Loucy (cell line): ENCODE results near the gene MAVS.

Experiments
- H2AFZ ChIP-seq: fragments of 200-600 bp; sonication (generic); 2 replicates; pipeline ENCODE4 v1.6.0; 2016; ENCODE audit warnings: antibody characterized with exemption, mild to moderate bottlenecking, low read length, moderate library complexity
- H3F3A ChIP-seq: fragments of 200-600 bp; 2 replicates; pipeline ENCODE4 v1.6.0; 2016; ENCODE audit warnings: antibody characterized with exemption, low read depth, mild to moderate bottlenecking
- H3K27me3 ChIP-seq: fragments of 200-600 bp; sonication (generic); 2 replicates; pipeline ENCODE4 v1.6.1; 2014; ENCODE audit warnings: low read length, mild to moderate bottlenecking; ENCODE audit not compliant: insufficient read depth, poor library complexity, severe bottlenecking
- H3K36me3 ChIP-seq: fragments of 200-600 bp; sonication (generic); 2 replicates; pipeline ENCODE4 v1.6.1; 2016; ENCODE audit warnings: low read length; ENCODE audit not compliant: insufficient read depth
- H3K4me1 ChIP-seq: fragments of 200-600 bp; sonication (generic); 2 replicates; pipeline ENCODE4 v1.5.1; 2014; ENCODE audit warnings: low read length, mild to moderate bottlenecking; ENCODE audit not compliant: insufficient read depth, poor library complexity, severe bottlenecking
- H3K4me2 ChIP-seq: fragments of 200-600 bp; sonication (generic); 2 replicates; pipeline ENCODE4 v1.6.0; 2014; ENCODE audit warnings: antibody characterized with exemption, low read length, low read depth, mild to moderate bottlenecking; ENCODE audit not compliant: poor library complexity, severe bottlenecking
- H3K4me3 ChIP-seq: fragments of 200-600 bp; sonication (generic); 2 replicates; pipeline ENCODE4 v1.5.1; 2014; ENCODE audit warnings: low read length, mild to moderate bottlenecking, mixed read lengths; ENCODE audit not compliant: poor library complexity, severe bottlenecking
- H3K79me2 ChIP-seq: fragments of 200-600 bp; sonication (generic); 2 replicates; pipeline ENCODE4 v1.6.1; 2014; ENCODE audit warnings: low read length; ENCODE audit not compliant: insufficient read depth
- H3K9ac ChIP-seq: fragments of 200-600 bp; sonication (generic); 2 replicates; pipeline ENCODE4 v1.6.0; 2014; ENCODE audit warnings: mild to moderate bottlenecking, low read depth, low read length, moderate library complexity; ENCODE audit not compliant: poor library complexity, severe bottlenecking
- H3K9me2 ChIP-seq: fragments of 200-600 bp; sonication (generic); replicated peaks from 2 replicates; pipeline ENCODE4 v1.6.1; 2016; ENCODE audit warnings: low read depth, low read length, mixed read lengths
- H3K9me3 ChIP-seq: fragments of 200-600 bp; sonication (generic); 2 replicates; pipeline ENCODE4 v1.6.1; 2014; ENCODE audit warnings: mild to moderate bottlenecking, antibody characterized with exemption, low read length, low read depth; ENCODE audit not compliant: insufficient read depth
- H4K20me1 ChIP-seq: fragments of 200-600 bp; sonication (generic); 2 replicates; pipeline ENCODE4 v1.6.0; 2014; ENCODE audit warnings: antibody characterized with exemption, low read length, mild to moderate bottlenecking; ENCODE audit not compliant: insufficient read depth, poor library complexity, severe bottlenecking
- EZH2phosphoT487 ChIP-seq: fragments of 200-600 bp; IDR thresholded peaks from 2 replicates; pipeline ENCODE4 v1.6.1; 2018; ENCODE audit warnings: antibody characterized with exemption, mild to moderate bottlenecking, moderate library complexity, borderline replicate concordance
- TF ChIP-seq, protein P1 (sequence below): fragments of 200-600 bp; sonication (generic); conservative IDR thresholded peaks from 2 replicates; pipeline ENCODE4 v1.5.1; 2014; ENCODE audit warnings: mild to moderate bottlenecking, antibody characterized with exemption, low read length

Gene MAVS

GRCh38 chr20:3874194-3874844, 27.7 kb downstream of the MAVS start:
- Histone ChIP-seq H2AFZ (no peak overlapping the region), H3K79me2 (no peaks in the 10 kb centered on the region), H3K9me3 (no peaks in the 10 kb centered on the region), H3K4me3 (no peak overlapping the region), H3K4me1 (peaks cover 10% of the 10 kb centered on the region), H3F3A (no peaks in the 10 kb centered on the region), H3K27me3 (no peaks in the 10 kb centered on the region), H3K9ac (no peak overlapping the region), H3K9me2 (no peaks in the 10 kb centered on the region), H3K4me2 (no peak overlapping the region), H3K36me3 (no peaks in the 10 kb centered on the region), H4K20me1 (no peaks in the 10 kb centered on the region)
- TF ChIP-seq, protein P1, sequence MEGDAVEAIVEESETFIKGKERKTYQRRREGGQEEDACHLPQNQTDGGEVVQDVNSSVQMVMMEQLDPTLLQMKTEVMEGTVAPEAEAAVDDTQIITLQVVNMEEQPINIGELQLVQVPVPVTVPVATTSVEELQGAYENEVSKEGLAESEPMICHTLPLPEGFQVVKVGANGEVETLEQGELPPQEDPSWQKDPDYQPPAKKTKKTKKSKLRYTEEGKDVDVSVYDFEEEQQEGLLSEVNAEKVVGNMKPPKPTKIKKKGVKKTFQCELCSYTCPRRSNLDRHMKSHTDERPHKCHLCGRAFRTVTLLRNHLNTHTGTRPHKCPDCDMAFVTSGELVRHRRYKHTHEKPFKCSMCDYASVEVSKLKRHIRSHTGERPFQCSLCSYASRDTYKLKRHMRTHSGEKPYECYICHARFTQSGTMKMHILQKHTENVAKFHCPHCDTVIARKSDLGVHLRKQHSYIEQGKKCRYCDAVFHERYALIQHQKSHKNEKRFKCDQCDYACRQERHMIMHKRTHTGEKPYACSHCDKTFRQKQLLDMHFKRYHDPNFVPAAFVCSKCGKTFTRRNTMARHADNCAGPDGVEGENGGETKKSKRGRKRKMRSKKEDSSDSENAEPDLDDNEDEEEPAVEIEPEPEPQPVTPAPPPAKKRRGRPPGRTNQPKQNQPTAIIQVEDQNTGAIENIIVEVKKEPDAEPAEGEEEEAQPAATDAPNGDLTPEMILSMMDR, result no peak
- no peak for TF ChIP-seq EZH2phosphoT487

DNA sequence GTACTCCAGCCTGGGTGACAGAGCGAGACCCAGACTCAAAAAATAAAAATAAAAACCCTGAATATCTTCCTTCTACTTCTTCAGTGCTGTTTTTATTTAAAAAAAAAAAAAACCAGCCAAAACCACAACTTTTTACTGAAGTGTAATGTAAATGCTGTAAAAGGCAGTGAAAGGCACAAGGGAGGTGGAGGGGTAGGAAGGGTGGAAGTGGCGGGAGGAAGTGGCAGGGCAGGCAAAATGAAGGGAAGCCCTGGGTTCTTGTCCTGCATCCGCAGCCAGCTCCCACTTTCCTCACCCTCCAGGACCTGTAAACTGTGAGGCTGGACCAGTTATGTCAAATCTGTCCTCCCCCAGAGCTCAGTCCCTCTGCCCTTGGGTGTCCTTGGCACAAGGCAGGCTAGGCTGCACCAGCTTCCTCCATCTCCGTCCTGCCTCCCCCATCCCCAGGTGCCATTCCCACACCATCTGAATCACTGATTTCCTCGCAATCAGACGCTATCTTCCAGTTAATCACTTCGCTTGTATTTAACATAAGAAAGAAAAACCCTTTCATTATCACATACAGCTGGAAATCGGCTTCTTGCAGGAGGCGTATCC, 28.8 kb downstream of the MAVS start:
- Histone ChIP-seq H3K79me2 (no peaks in the 10 kb centered on the region), H3K9ac (no peak overlapping the region), H4K20me1 (no peaks in the 10 kb centered on the region), H3K4me2 (peak overlapping the region; percentile 40), H2AFZ (no peak overlapping the region), H3F3A (no peaks in the 10 kb centered on the region), H3K9me2 (no peaks in the 10 kb centered on the region), H3K27me3 (no peaks in the 10 kb centered on the region), H3K4me1 (peaks cover 10% of the 10 kb centered on the region), H3K9me3 (no peaks in the 10 kb centered on the region), H3K36me3 (no peaks in the 10 kb centered on the region), H3K4me3 (no peak overlapping the region)
- TF ChIP-seq, protein P1, result no peak
- TF ChIP-seq EZH2phosphoT487, result no peak

DNA sequence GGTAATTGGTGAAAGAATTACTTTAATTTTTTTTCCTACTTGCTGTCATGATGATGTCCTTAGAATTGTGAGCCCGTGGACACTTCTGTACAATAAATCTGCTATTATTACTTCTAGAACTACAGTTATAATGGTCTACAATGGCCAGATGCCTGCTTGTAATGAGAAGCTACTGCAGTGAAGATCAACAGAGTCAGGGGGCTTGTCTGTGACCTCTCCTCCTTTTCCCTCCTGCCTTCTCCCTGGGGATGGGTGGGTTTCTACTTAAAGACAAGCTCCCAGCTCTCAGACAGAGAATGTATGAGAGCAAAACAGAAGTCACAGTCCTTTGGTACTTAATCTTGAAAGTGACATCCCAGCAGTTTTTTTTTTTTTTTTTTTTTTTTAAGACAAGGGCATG, 29.4 kb downstream of the MAVS start:
- no peaks in the 10 kb centered on the region for H4K20me1 ChIP-seq
- H3K9me3 ChIP-seq, result no peaks in the 10 kb centered on the region
- H3K9ac ChIP-seq, result no peak overlapping the region
- TF ChIP-seq, protein P1, result no peak
- no peak for TF ChIP-seq EZH2phosphoT487
- H3K79me2 ChIP-seq, result no peaks in the 10 kb centered on the region
- peaks cover 10% of the 10 kb centered on the region for H3K4me1 ChIP-seq
- H3K4me3 ChIP-seq, result no peak overlapping the region
- H2AFZ ChIP-seq, result no peak overlapping the region
- H3K27me3 ChIP-seq, result no peaks in the 10 kb centered on the region
- no peaks in the 10 kb centered on the region for H3F3A ChIP-seq
- H3K36me3 ChIP-seq, result no peaks in the 10 kb centered on the region
- H3K9me2 ChIP-seq, result no peaks in the 10 kb centered on the region
- H3K4me2 ChIP-seq, result no peak overlapping the region
